ENCODE measurements around the gene BRPF3. TPM values are rescaled to one million over a fixed set of nuclear protein-coding genes. Genes with fewer than 3 reads are reported as not detected.

The BRPF3 gene
- polyA plus RNA-seq, 1 experiment: 13.9 TPM

- H3K4me3 ChIP-seq (ENCODE audit: low read depth, low read length): no peak overlapping the region
- H3K9me3 ChIP-seq (ENCODE audit: control insufficient read depth, insufficient read depth, low read length): no peaks in the 10 kb centered on the region
- no peak for DNase-seq (ENCODE audit: low read depth, low spot score)
- H3K27me3 ChIP-seq (ENCODE audit: control insufficient read depth, insufficient read depth, low read length): peaks cover under 1% of the 10 kb centered on the region
- CTCF ChIA-PET: no interaction called here
- POLR2A ChIA-PET: no interaction called here
- no peak for TF ChIP-seq CTCF (IDR thresholded peaks at IDR 0.05; ENCODE audit: low read depth, low read length)
- H3K27ac ChIP-seq (ENCODE audit: low read depth, low read length): no peak overlapping the region
These were observed 9.1 kb upstream of the BRPF3 start for GRCh38 chr6:36187446-36187845.

GRCh38 chr6:36195471-36196112, 952 bp upstream of the BRPF3 start:
- ChIA-PET POLR2A (no interaction called here), CTCF (interaction anchor here (0.9 to 1.0 kb wide), 2 partner anchors 100 to 169 kb away, joined by 3 read pairs; no protein-coding TSS in a partner anchor)
- Histone ChIP-seq H3K27ac (ENCODE audit: low read depth, low read length) (peak overlapping the region; percentile 61), H3K27me3 (ENCODE audit: control insufficient read depth, insufficient read depth, low read length) (no peaks in the 10 kb centered on the region), H3K4me3 (ENCODE audit: low read depth, low read length) (peak overlapping the region; percentile 77), H3K9me3 (ENCODE audit: control insufficient read depth, insufficient read depth, low read length) (no peaks in the 10 kb centered on the region)
- no peak for TF ChIP-seq CTCF (IDR thresholded peaks at IDR 0.05; ENCODE audit: low read depth, low read length)
- DNase-seq (ENCODE audit: low read depth, low spot score): no peak

- Histone ChIP-seq H3K27ac (ENCODE audit: low read depth, low read length) (peak overlapping the region; percentile 52), H3K27me3 (ENCODE audit: control insufficient read depth, insufficient read depth, low read length) (no peaks in the 10 kb centered on the region), H3K9me3 (ENCODE audit: control insufficient read depth, insufficient read depth, low read length) (no peaks in the 10 kb centered on the region), H3K4me3 (ENCODE audit: low read depth, low read length) (peak overlapping the region; percentile 77)
- TF ChIP-seq CTCF (IDR thresholded peaks at IDR 0.05; ENCODE audit: low read depth, low read length): no peak
- peak; percentile 96 for DNase-seq (ENCODE audit: low read depth, low spot score)
- ChIA-PET CTCF (no interaction called here), POLR2A (interaction anchor here (1.0 to 1.4 kb wide), 3 partner anchors 58 to 70 kb away, joined by 3 to 5 read pairs (median 3); no protein-coding TSS in a partner anchor)
These were observed 470 bp downstream of the BRPF3 start for GRCh38 chr6:36196880-36197548.

- Histone ChIP-seq H3K27ac (ENCODE audit: low read depth, low read length) (no peak overlapping the region), H3K4me3 (ENCODE audit: low read depth, low read length) (peak overlapping the region; percentile 77), H3K27me3 (ENCODE audit: control insufficient read depth, insufficient read depth, low read length) (no peaks in the 10 kb centered on the region), H3K9me3 (ENCODE audit: control insufficient read depth, insufficient read depth, low read length) (no peaks in the 10 kb centered on the region)
- no peak for TF ChIP-seq CTCF (IDR thresholded peaks at IDR 0.05; ENCODE audit: low read depth, low read length)
- ChIA-PET CTCF (no interaction called here), POLR2A (interaction anchor here (1.4 kb wide), 1 partner anchor 66 kb away, joined by 5 read pairs; no protein-coding TSS in a partner anchor)
- no peak for DNase-seq (ENCODE audit: low read depth, low spot score)
These were observed 1.2 kb downstream of the BRPF3 start for GRCh38 chr6:36197739-36198221.

- CTCF ChIA-PET: no interaction called here
- DNase-seq (ENCODE audit: low read depth, low spot score): no peak
These were observed 2.4 kb downstream of the BRPF3 start for GRCh38 chr6:36198986-36199385.

More at GRCh38 chr6:36198986-36199385, 2.4 kb downstream of the BRPF3 start:
- POLR2A ChIA-PET: interaction anchor here (0.5 to 0.6 kb wide), 2 partner anchors 481 to 945 kb away, joined by 3 to 7 read pairs; no protein-coding TSS in a partner anchor
- no peaks in the 10 kb centered on the region for H3K27me3 ChIP-seq (ENCODE audit: control insufficient read depth, insufficient read depth, low read length)
- TF ChIP-seq CTCF (IDR thresholded peaks at IDR 0.05; ENCODE audit: low read depth, low read length): no peak
- no peaks in the 10 kb centered on the region for H3K9me3 ChIP-seq (ENCODE audit: control insufficient read depth, insufficient read depth, low read length)
- no peak overlapping the region for H3K27ac ChIP-seq (ENCODE audit: low read depth, low read length)
- H3K4me3 ChIP-seq (ENCODE audit: low read depth, low read length): no peak overlapping the region
